ENCODE data around the gene GTF3C5. TPM values are rescaled to one million over a fixed set of nuclear protein-coding genes. Genes with fewer than 3 reads are reported as not detected.

GTF3C5 gene
- total RNA-seq, 1 donor from 2014 or later, result 36.5 TPM

DNA sequence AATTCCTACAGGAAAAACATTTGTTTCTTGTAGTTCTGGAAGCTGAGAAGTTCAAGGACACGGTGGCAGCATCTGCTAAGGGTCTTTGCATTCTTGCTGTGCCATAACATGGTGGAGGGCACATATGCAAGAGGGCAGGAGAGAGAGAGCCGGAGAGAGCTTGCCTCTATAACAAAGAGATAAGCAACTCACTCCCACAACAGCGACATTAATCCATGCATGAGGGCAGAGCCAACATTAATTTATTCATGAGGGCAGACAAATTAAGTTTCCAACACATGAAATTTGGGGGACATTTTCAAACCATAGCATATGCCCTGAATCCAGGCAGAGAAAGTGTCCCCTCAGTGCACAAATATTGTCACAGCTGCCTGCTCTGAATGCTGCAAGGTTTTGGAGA, 4.4 kb upstream of the GTF3C5 start:
- TF ChIP-seq CTCF (IDR thresholded peaks at IDR 0.05), result no peak
- no peak overlapping the region for H3K27ac Mint-ChIP-seq (ENCODE audit: unreplicated experiment)
- H3K4me3 Mint-ChIP-seq (ENCODE audit: unreplicated experiment), result no peak overlapping the region
- peaks cover 1% of the 10 kb centered on the region for H3K27me3 Mint-ChIP-seq (ENCODE audit: low read depth)
- peaks cover 1% of the 10 kb centered on the region for H3K36me3 Mint-ChIP-seq (ENCODE audit: low read depth)
- H3K4me1 Mint-ChIP-seq (ENCODE audit: low read depth), result peaks cover 14% of the 10 kb centered on the region
- H3K9me3 Mint-ChIP-seq (ENCODE audit: low read depth), result no peaks in the 10 kb centered on the region
- no peak for DNase-seq (ENCODE audit: low spot score)

DNA sequence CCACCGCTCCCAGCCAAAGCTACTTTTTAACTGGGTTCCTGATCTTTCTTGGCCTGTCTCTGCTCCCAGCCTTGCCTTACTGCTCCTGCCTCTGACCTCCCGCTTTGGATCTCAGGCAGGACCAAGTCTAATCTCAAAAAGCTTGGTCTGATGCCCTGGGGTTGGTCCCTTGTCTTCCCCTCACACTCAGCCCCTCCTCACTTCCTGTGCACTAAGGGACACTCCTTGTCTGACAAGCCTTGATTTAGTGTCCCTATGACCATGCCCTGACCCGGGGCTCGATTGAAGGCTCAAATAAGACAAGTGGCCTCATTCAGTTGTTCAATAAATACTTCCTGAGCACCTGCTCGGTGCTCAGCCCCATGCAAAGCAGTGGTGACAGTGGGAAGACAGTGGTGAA, 3.7 kb upstream of the GTF3C5 start:
- Mint-ChIP-seq H3K36me3 (ENCODE audit: low read depth) (peaks cover 1% of the 10 kb centered on the region), H3K27me3 (ENCODE audit: low read depth) (no peaks in the 10 kb centered on the region), H3K27ac (ENCODE audit: unreplicated experiment) (no peak overlapping the region), H3K4me1 (ENCODE audit: low read depth) (peaks cover 21% of the 10 kb centered on the region), H3K4me3 (ENCODE audit: unreplicated experiment) (no peak overlapping the region), H3K9me3 (ENCODE audit: low read depth) (no peaks in the 10 kb centered on the region)
- no peak for DNase-seq (ENCODE audit: low spot score)
- no peak for TF ChIP-seq CTCF (IDR thresholded peaks at IDR 0.05)

- no peak for TF ChIP-seq CTCF (IDR thresholded peaks at IDR 0.05)
- H3K27me3 Mint-ChIP-seq (ENCODE audit: low read depth), result no peaks in the 10 kb centered on the region
- peaks cover 29% of the 10 kb centered on the region for H3K4me1 Mint-ChIP-seq (ENCODE audit: low read depth)
- peak overlapping the region; percentile 98 for H3K4me3 Mint-ChIP-seq (ENCODE audit: unreplicated experiment)
- no peak overlapping the region for H3K27ac Mint-ChIP-seq (ENCODE audit: unreplicated experiment)
- H3K36me3 Mint-ChIP-seq (ENCODE audit: low read depth), result peaks cover 1% of the 10 kb centered on the region
- no peak for DNase-seq (ENCODE audit: low spot score)
- no peaks in the 10 kb centered on the region for H3K9me3 Mint-ChIP-seq (ENCODE audit: low read depth)
These were observed 2.6 kb upstream of the GTF3C5 start for GRCh38 chr9:133028221-133028620.

DNA sequence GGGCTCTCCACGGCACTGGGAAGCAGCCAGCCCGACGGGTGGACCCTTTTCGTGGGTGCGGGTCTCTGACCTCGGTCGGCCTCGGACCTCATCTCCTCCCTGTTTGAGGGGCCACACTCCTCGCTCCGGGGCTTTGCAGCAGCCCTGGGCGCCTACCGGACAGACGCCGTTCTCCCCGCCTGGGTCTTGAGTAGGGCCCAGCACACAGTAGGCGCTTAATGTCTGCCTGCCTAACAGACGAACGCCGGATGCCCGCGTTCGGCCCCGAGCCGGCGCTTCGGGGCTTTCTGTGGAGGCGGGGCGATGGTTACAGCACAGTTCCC, 842 bp upstream of the GTF3C5 start:
- H3K27ac Mint-ChIP-seq (ENCODE audit: unreplicated experiment), result peak overlapping the region; percentile 84
- peaks cover 29% of the 10 kb centered on the region for H3K4me1 Mint-ChIP-seq (ENCODE audit: low read depth)
- no peaks in the 10 kb centered on the region for H3K27me3 Mint-ChIP-seq (ENCODE audit: low read depth)
- H3K9me3 Mint-ChIP-seq (ENCODE audit: low read depth), result no peaks in the 10 kb centered on the region
- H3K4me3 Mint-ChIP-seq (ENCODE audit: unreplicated experiment), result peak overlapping the region; percentile 98
- no peak for TF ChIP-seq CTCF (IDR thresholded peaks at IDR 0.05)
- no peak for DNase-seq (ENCODE audit: low spot score)
- peaks cover 1% of the 10 kb centered on the region for H3K36me3 Mint-ChIP-seq (ENCODE audit: low read depth)

- H3K27me3 Mint-ChIP-seq (ENCODE audit: low read depth), result no peaks in the 10 kb centered on the region
- H3K9me3 Mint-ChIP-seq (ENCODE audit: low read depth), result no peaks in the 10 kb centered on the region
- no peak for DNase-seq (ENCODE audit: low spot score)
- peak overlapping the region; percentile 98 for H3K27ac Mint-ChIP-seq (ENCODE audit: unreplicated experiment)
- H3K4me3 Mint-ChIP-seq (ENCODE audit: unreplicated experiment), result peak overlapping the region; percentile 98
- peaks cover 29% of the 10 kb centered on the region for H3K4me1 Mint-ChIP-seq (ENCODE audit: low read depth)
- no peak for TF ChIP-seq CTCF (IDR thresholded peaks at IDR 0.05)
- H3K36me3 Mint-ChIP-seq (ENCODE audit: low read depth), result peaks cover 1% of the 10 kb centered on the region
These were observed 279 bp downstream of the GTF3C5 start for GRCh38 chr9:133031130-133031422.
